ENCODE data around the gene PXDC1.
"Not testable (repeated sequence)": the region's sequence is repeated elsewhere in the genome, so short reads cannot be mapped to it uniquely, and the experiment has no call there.

Gene PXDC1

DNA sequence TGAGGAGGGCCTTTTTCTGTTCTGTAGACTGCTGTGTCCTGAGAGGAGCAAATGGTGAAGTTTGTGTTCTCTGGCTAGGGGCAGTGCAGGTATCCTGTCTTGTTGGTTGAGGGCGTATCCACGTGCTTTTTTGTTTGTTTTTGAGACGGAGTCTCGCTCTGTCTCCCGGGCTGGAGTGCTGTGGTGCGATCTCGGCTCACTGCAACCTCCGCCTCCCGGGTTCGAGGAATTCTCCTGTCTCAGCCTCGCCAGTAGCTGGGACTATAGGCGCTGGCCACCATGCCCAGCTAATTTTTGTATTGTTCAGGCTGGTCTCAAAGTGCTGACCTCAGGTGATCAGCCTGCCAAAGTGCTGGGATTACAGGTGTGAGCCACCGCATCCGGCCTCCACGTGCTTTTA lies 10.8 kb upstream of the PXDC1 start:
- DNase-seq (ENCODE audit: low read depth): no peak

DNA sequence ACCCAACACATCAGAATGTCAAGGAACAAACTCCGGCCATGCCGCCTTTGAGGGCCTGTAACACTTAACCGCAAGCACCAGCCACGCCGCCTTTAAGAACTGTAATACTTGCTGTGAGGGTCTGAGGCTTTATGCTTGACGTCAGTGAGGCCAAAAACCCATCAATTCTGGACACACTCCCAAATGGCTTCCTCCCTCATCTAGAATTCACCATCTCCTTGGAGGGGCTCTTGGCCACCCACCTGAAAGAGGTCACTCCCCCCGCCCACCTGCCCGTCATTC lies 10.4 kb upstream of the PXDC1 start:
- DNase-seq (ENCODE audit: low read depth): no peak

GRCh38 chr6:3759646-3760232 lies 8.2 kb upstream of the PXDC1 start:
- DNase-seq (ENCODE audit: low read depth): no peak

- DNase-seq (ENCODE audit: low read depth): no peak
Observed at GRCh38 chr6:3758842-3759144, 7.3 kb upstream of the PXDC1 start.

GRCh38 chr6:3757998-3758841 lies 6.7 kb upstream of the PXDC1 start:
- not testable (repeated sequence) for DNase-seq (ENCODE audit: low read depth)

DNA sequence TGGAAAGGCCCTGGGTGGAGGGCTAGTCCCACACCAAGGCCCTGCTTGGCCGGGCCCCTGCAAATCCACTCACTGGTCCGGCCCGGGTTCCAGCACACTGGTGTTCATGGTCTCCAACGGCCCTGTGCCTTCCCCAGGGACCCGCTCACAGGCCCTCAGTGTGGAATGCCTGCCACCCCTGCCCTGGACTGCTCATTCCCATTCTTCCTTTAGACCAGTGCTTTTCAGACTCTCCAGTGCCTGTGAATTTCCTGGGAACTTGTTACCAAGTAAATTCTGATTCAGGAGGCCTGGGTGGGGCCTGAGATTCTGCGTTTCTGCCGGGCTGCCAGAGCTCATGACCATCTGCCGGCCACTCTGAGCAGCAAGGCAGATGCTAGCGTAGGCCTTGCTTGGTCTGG lies 5.7 kb upstream of the PXDC1 start:
- no peak for DNase-seq (ENCODE audit: low read depth)

DNA sequence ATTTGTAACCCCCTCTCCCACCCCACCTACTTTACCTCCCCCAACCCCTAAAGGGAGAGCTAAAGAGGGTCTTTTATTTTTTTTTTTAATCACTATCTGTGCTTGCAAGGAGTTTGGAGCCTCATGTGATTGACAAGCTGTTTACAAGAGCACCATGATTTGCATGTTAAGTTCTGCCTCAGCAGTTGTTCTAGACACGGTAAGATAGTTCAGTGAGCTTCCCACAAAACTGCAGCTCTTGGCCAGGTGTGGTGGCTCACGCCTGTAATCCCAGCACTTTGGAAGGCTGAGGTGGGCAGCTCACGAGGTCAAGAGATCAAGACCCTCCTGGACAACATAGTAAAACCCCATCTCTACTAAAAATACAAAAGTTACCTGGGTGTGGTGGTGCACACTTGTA lies 5.0 kb upstream of the PXDC1 start:
- DNase-seq (ENCODE audit: low read depth): no peak

DNA sequence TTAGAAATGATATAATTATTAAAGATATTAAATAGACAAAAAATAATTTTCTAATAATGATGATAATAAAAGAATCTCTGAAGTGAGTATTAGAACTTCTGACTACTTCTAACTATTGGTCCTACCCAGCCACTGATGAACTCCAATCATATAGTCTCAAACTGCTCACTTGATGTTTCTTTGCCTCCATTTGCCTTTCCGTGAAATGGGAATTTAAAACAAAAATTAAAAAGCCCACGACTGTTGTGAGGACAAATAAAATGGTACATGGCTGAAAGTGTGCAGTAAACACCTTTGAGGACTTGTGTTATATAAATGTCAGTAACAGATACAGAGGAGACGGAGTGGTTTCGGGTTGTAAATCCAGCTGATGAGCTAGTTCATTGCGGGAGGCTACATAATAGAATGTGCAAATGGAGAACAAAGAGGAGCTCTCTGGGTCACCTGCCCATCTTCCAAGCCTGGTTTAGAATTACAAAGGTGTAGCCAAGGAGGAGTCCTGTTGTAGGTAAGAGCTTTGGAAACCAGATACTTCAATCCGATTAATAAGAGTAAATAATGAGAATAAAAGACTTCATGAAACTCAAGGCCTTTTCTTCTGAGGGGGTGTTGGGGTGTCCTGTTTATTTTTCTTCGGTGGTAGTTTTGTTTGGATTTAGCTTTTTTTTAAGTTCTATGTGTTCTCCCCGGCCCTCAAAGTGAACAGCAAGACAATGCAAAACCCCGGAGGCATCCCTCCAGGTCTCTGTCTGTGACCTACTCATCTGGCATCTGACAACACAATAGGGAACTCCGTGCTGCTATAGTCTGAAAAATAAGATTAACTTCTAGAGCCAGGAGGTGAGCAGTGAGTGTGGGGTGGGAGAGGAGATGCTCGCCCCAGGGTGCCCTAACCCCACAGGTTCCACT lies 4.4 kb upstream of the PXDC1 start:
- no peak for DNase-seq (ENCODE audit: low read depth)

GRCh38 chr6:3754776-3755175 lies 3.3 kb upstream of the PXDC1 start:
- DNase-seq (ENCODE audit: low read depth): no peak

GRCh38 chr6:3754032-3754725 lies 2.7 kb upstream of the PXDC1 start:
- not testable (repeated sequence) for DNase-seq (ENCODE audit: low read depth)

GRCh38 chr6:3753228-3753835 lies 1.8 kb upstream of the PXDC1 start:
- DNase-seq (ENCODE audit: low read depth): no peak

DNA sequence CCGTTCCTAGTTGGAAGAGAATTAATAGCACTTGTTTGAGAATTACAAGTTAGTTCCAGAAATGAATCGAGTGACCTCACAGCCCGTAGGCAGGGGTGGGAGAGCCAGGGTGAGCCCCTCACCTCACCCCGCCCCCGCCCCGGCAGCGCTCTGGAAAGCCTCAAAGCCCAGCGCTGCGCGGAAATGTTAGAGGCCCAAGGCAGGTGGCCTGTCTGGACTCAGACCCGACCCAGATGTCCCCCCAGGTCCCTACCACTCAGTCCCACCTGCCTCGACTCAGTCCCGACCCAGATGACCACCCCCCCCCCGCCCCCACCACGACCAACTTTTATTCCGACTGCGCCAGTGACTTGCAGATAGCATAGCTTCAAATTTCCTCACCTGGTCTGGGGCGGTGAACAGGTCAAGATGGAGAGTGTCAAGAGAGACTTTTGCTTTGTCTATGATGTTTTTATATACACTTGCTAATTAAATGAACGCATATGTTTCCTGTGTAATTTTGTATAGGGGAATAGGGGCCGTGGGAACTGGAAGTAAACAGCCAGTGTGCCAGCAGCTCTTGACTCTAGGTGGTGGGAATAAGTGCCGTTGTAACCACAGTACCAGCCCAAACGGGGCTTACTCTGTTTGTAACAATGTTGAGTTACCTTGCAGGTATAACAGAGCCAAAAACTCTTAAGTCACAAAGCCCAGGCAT lies 1.2 kb upstream of the PXDC1 start:
- DNase-seq (ENCODE audit: low read depth): no peak

- peak; percentile 32 for DNase-seq (ENCODE audit: low read depth)
Observed at GRCh38 chr6:3751730-3752530, 417 bp upstream of the PXDC1 start.

GRCh38 chr6:3750317-3751076 lies 1.0 kb downstream of the PXDC1 start:
- no peak for DNase-seq (ENCODE audit: low read depth)

DNA sequence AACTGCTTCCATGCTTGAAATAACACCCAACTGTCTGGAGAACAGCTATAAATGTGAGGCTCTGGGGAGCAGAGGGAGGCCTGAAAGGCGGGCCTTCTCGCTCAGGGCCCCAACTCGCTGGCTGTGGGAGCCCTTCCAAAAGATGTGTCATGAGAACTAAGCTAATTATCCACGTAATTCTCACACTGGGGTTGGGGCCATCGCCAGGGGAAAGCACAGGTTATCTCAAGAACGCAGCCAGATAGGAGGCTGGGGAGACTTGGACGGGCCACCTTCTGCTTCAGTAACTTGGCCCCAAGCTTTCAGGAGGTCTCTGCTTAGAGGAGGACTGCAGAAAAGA lies 1.6 kb downstream of the PXDC1 start:
- DNase-seq (ENCODE audit: low read depth): no peak

GRCh38 chr6:3749067-3749841 lies 2.3 kb downstream of the PXDC1 start:
- DNase-seq (ENCODE audit: low read depth): no peak

DNA sequence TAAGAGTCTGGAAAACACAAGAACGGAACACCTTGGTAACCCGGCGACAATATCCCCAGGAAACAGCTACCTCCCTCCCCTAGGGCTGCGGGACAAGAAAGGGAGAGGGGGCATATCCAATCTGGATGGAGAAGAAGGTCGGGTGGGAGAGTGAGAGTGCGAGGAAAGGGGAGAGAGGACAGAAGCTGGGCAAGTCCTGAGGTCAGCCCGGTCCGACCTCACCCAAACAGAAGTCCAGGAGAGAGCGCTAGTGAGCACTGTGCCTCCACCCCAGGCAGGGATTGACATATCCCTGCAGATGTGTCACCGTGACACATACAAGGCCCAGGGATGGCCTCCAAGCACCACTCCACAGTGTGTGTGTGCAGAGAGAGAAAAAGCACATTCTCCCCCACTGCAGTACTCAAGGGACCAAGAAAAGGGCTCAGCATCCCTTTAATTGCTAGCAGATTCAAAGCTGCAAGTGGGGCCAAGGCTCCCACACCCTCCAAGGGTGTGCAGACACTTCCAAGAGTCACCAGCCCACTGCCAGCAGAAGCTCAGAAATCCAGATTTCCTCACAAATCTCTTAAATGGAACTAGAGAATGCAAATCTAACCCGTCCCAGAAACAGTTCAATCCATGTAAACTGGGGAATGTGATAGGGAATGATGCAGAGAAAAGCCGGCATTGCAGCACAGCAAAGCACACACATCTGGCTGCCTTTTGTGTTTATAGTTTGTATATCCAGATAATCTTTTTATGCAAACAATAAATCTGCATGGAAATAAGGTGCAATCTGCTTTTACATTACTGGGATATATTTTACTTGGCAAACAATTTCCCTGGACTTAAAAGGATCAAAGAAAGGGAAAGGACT lies 3.1 kb downstream of the PXDC1 start:
- no peak for DNase-seq (ENCODE audit: low read depth)

DNA sequence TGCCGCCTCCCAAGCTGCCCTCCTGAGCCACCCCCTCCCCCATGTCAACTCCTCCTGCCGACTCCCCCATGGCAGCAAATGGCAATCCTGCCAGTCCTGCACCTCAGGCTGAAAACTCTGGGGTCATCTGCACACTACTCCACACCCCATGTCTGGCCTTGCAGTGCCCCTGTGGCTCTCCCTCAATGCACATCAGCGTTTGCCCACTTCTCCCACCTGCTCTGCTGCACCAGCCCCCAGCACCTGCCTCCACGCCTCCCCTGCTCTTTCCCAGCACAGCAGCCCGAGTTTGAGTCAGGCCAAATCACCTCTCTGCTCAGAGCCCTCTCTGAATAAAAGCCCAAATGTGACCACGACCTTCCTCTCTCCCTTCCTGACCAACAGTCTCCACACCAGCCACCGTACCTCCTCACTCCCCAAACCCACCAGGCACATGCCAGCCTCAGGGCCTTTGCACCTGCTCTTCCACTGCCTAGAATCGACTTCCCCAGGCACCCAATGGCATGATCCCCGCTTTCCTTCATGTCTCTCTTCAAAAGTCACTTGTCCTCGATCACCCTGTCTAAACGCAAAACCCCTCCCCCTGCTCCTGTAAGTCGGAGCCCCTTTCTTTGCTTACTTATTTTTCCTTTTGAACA lies 4.3 kb downstream of the PXDC1 start:
- DNase-seq (ENCODE audit: low read depth): no peak
